Gastroesophageal sphincter (tissue), 4 donors: ENCODE data around the gene BPIFB4. TPM values are rescaled to one million over a fixed set of nuclear protein-coding genes. Genes with fewer than 3 reads are reported as not detected.
"Not testable (repeated sequence)": the region's sequence is repeated elsewhere in the genome, so short reads cannot be mapped to it uniquely, and the experiment has no call there.

ENCODE experiments used
- ATAC-seq: fragments of 150-250 bp; one replicate; pipeline ENCODE4 v1.9.1; 2016; ENCODE audit warnings: mild to moderate bottlenecking, moderate library complexity
- H3K27ac ChIP-seq, 4 donors: fragments of 200-600 bp; sonication (generic) in 3 of 4; 1 replicate in 3 of 4; 2 replicates in 1 of 4; pipeline ENCODE4 v1.5.1; 2016 to 2019
- H3K27me3 ChIP-seq: fragments of 200-600 bp; sonication (generic); one replicate; pipeline ENCODE4 v1.5.1; 2019
- H3K36me3 ChIP-seq, 2 donors: fragments of 200-600 bp; sonication (generic); one replicate each; pipeline ENCODE4 v1.5.1; 2019; ENCODE audit warnings: control low read depth in 1 of 2
- H3K4me1 ChIP-seq, 3 donors: fragments of 200-600 bp; sonication (generic); 1 replicate in 2 of 3; 2 replicates in 1 of 3; pipeline ENCODE4 v1.5.1; 2016 to 2019; ENCODE audit warnings: control low read depth in 2 of 3
- H3K4me3 ChIP-seq, 2 donors: fragments of 200-600 bp; sonication (generic); one replicate each; pipeline ENCODE4 v1.5.1; 2019; ENCODE audit warnings: mild to moderate bottlenecking in 1 of 2, moderate library complexity in 1 of 2
- H3K9me3 ChIP-seq, 3 donors: fragments of 200-600 bp; sonication (generic); one replicate each; pipeline ENCODE4 v1.5.1; 2017 to 2019; ENCODE audit warnings: control low read depth in 2 of 3
- EP300 ChIP-seq: sonication (generic); formaldehyde crosslinking; IDR thresholded peaks from one replicate; pipeline ENCODE4 v1.6.1; 2017; ENCODE audit warnings: antibody characterized with exemption, mild to moderate bottlenecking
- POLR2A ChIP-seq, 2 donors: fragments of 450-650 bp; IDR thresholded peaks; one replicate each; pipeline ENCODE4 v1.6.1; 2017; ENCODE audit warnings: antibody characterized with exemption in 2 of 2, mild to moderate bottlenecking in 2 of 2, moderate library complexity in 1 of 2
- POLR2AphosphoS5 ChIP-seq: sonication (generic); formaldehyde crosslinking; IDR thresholded peaks from one replicate; pipeline ENCODE4 v1.6.1; 2017; ENCODE audit warnings: antibody characterized with exemption
- WGBS, 2 donors: methylation state at CpG; one replicate each; pipeline ENCODE4 v1.1.5; 2018; ENCODE audit warnings: low coverage in 1 of 2; 5-methylcytosine and 5-hydroxymethylcytosine counted together
- total RNA-seq, 4 donors: library from RNA; depleted of rRNA; stranded (reverse); fragments of >200 nt; gene quantifications; one replicate each; pipeline ENCODE4 v1.1.0, GENCODE V29; 2016
- TF ChIP-seq, protein P1 (sequence below), 4 experiments: fragments of 200-600 bp in 2 of 4; fragments of 450-650 bp in 2 of 4; sonication (generic) in 1 of 4; IDR thresholded peaks; one replicate each; pipeline ENCODE4 v1.5.1; 2017 to 2019; ENCODE audit warnings: antibody characterized with exemption in 4 of 4, mild to moderate bottlenecking in 2 of 4, moderate library complexity in 2 of 4

The BPIFB4 gene
- total RNA-seq, 4 donors from 2014 or later, result not detected

DNA sequence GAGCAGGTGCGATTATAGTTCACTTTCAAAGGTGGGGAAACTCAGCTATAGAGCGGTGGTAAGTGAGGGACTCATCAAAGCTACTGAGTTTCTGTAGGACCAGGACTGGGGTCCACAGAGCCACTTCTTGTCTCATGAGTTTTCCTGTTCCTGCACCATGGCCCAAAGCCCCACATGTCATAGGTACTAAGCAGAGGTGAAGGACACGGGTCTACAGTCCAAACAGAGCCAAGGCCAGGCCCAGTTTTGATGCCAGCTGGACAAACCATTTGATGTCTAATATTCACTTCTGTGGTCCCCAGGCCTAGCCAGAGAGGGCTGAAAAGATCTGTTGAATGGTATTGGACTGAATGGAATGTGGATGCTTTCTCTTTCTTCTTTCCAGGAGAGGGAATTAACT lies 37.0 kb upstream of the BPIFB4 start:
- WGBS, 2 donors, result 80 to 83% methylated on average over 1 to 2 of the region's 3 CpGs
- no peak for ATAC-seq

DNA sequence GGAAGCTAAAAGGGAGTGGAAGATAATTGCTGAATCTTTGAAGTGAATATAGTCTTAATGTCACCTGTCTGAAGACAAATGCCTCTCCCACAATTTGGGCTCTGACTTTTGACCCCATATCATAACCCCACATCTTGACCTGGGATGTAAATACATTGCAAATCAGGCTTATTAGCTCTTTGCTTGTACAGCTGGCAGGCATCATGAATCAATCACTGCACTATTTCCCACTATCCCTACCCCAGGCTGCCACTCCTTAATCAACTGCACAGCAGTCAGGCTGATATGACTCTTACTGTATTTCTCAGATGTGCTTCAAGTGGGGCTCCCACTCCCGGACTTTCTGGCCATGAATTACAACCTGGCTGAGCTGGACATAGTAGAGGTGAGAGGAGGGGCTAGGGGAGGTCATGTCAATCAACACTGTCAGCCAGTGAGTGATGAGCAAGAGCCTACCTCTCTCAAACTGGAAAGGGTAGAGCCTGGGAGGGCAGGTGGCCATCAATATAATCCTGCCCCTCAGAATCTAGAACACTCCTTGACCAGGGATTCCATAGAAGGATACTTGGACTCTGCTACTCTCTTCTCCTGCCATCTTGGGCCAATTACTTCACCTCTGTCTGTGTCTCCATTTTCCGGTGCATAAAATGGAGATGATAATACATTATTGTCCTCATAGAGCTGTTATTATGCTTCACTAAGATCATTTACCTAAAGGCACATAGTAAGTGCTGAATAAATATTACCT lies 36.3 kb upstream of the BPIFB4 start:
- Histone ChIP-seq H3K36me3 (no peaks in the 10 kb centered on the region), H3K27me3 (peaks cover 6% of the 10 kb centered on the region), H3K4me1 (no peaks in the 10 kb centered on the region), H3K27ac (no peak overlapping the region), H3K4me3 (no peak overlapping the region), H3K9me3 (peaks cover 0 to 21% (median 0%) of the 10 kb centered on the region in 3 donors)
- no peak for ATAC-seq
- TF ChIP-seq EP300 (no peak), POLR2A (IDR thresholded peaks at IDR 0.05) (no peak), POLR2AphosphoS5 (no peak)
- TF ChIP-seq, protein P1, sequence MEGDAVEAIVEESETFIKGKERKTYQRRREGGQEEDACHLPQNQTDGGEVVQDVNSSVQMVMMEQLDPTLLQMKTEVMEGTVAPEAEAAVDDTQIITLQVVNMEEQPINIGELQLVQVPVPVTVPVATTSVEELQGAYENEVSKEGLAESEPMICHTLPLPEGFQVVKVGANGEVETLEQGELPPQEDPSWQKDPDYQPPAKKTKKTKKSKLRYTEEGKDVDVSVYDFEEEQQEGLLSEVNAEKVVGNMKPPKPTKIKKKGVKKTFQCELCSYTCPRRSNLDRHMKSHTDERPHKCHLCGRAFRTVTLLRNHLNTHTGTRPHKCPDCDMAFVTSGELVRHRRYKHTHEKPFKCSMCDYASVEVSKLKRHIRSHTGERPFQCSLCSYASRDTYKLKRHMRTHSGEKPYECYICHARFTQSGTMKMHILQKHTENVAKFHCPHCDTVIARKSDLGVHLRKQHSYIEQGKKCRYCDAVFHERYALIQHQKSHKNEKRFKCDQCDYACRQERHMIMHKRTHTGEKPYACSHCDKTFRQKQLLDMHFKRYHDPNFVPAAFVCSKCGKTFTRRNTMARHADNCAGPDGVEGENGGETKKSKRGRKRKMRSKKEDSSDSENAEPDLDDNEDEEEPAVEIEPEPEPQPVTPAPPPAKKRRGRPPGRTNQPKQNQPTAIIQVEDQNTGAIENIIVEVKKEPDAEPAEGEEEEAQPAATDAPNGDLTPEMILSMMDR (IDR thresholded peaks at IDR 0.05), result no peak
- 92 to 100% methylated on average over 1 of the region's 2 CpGs for WGBS, 2 donors

More for the DNA sequence above, 37.0 kb upstream of the BPIFB4 start:
- Histone ChIP-seq H3K27ac (no peak overlapping the region), H3K27me3 (peaks cover 6% of the 10 kb centered on the region), H3K4me3 (no peak overlapping the region), H3K36me3 (no peaks in the 10 kb centered on the region), H3K9me3 (peaks cover 0 to 21% (median 0%) of the 10 kb centered on the region in 3 donors), H3K4me1 (no peaks in the 10 kb centered on the region)
- TF ChIP-seq, protein P1 (IDR thresholded peaks at IDR 0.05), result no peak
- TF ChIP-seq POLR2A (IDR thresholded peaks at IDR 0.05) (no peak), EP300 (no peak), POLR2AphosphoS5 (no peak)

DNA sequence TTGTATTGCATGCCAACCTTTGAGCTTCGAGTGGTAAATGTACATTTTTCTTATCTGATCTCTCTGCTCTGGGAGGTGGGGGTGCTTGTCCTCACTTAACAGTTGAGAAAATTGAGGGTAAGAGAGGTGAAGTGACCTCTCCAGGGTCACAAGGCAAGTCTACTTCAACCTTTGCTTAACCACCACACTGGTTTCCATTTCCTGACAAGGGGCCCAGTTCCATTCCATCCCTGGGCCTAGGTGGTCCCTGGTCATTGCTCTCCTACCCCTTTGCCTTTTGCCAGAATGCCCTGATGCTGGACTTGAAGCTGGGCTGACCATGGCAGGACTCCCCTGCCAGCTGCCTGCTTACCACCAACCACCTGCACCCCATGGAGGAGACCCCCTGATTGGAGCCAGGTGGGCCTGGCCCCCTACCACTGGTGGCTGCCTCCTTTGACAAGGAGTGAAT lies 35.7 kb upstream of the BPIFB4 start:
- Histone ChIP-seq H3K36me3 (no peaks in the 10 kb centered on the region), H3K27me3 (peaks cover 6% of the 10 kb centered on the region), H3K4me3 (no peak overlapping the region), H3K4me1 (no peaks in the 10 kb centered on the region), H3K27ac (no peak overlapping the region), H3K9me3 (peaks cover 0 to 21% (median 0%) of the 10 kb centered on the region in 3 donors)
- TF ChIP-seq EP300 (no peak), POLR2A (IDR thresholded peaks at IDR 0.05) (no peak), POLR2AphosphoS5 (no peak)
- TF ChIP-seq, protein P1 (IDR thresholded peaks at IDR 0.05), result no peak
- 33 to 56% methylated on average over 1 of the region's 1 CpG for WGBS, 2 donors
- no peak for ATAC-seq

DNA sequence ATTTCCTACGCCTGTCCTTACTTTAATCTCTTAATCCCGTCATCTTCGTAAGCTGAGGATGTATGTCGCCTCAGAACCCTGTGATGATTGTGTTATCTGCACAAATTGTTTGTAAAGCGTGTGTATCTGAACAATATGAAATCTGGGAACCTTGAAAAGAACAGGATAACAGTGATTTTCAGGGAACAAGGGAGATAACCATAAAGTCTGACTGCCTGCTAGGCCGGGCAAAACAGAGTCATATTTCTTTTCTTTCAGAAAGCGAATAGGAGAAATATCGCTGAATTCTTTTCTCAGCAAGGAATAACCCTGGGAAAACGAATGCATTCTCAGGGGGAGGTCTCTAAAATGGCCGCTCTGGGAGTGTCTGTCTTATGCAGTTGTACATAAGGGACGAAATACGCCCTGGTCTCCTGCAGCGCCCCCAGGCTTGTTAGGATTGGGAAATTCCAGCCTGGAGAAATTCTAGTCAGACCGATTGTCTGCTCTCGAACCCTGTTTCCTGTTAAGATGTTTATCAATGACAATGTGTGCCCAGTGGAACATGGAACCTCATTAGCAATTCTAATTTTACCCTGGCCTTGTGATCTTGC lies 34.2 kb upstream of the BPIFB4 start:
- H3K4me3 ChIP-seq, H3K27me3 ChIP-seq, H3K36me3 ChIP-seq, H3K4me1 ChIP-seq, ATAC-seq, H3K27ac ChIP-seq: not testable (repeated sequence)
- WGBS, 2 donors, result 76 to 86% methylated on average over 11 to 15 of the region's 15 CpGs
- peaks cover 0 to 21% (median 0%) of the 10 kb centered on the region in 3 donors for H3K9me3 ChIP-seq

DNA sequence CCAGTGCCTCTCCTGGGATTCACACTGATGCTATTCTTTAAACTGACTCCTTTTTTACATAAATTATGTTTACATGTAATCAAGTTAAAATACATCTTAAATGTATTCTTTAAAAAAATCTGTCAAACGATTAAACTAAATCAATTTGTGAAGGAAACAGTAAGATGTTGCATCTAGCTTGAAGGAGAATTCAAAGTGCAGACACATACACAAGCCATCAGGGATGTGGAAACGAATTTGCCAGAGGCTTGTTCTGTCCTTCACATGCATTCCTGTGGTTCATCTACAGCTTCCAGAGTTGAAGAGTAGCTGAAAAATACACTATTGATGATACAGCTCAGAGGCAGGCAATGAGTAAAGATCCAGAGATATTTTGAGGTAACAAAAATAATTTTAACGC lies 33.0 kb upstream of the BPIFB4 start:
- ATAC-seq, result no peak
- 81 to 90% methylated on average over 3 of the region's 3 CpGs for WGBS, 2 donors
- no peak overlapping the region for H3K27ac ChIP-seq
- no peak for TF ChIP-seq POLR2AphosphoS5
- peaks cover 0 to 21% (median 0%) of the 10 kb centered on the region in 3 donors for H3K9me3 ChIP-seq
- no peaks in the 10 kb centered on the region for H3K36me3 ChIP-seq
- no peak overlapping the region for H3K4me3 ChIP-seq
- H3K27me3 ChIP-seq, result peaks cover 6% of the 10 kb centered on the region
- H3K4me1 ChIP-seq, result no peaks in the 10 kb centered on the region

DNA sequence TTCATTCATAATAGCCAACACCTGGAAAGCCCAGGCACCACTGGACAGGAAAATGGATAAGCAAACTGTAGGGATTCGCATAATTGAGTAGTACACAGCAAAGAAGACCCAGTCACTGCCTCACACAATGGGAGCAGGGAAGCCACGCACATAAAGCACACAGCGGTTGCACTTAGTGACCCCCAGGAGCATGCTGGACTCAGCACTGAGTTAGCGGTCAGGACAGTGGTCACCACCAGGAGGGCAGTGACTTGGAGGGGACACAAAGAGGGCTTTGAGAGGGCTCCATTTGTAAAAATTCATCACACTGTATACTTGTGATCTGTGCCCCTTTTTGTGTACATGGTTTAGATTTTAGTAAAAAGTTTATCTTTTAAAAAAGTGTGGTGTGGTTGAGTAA lies 28.1 kb upstream of the BPIFB4 start:
- TF ChIP-seq, protein P1 (IDR thresholded peaks at IDR 0.05), result no peak
- TF ChIP-seq POLR2AphosphoS5 (no peak), EP300 (no peak), POLR2A (IDR thresholded peaks at IDR 0.05) (no peak)
- Histone ChIP-seq H3K36me3 (no peaks in the 10 kb centered on the region), H3K4me3 (no peak overlapping the region), H3K27ac (no peak overlapping the region), H3K4me1 (no peaks in the 10 kb centered on the region), H3K27me3 (peaks cover 16% of the 10 kb centered on the region), H3K9me3 (no peaks in the 10 kb centered on the region)
- ATAC-seq, result no peak
- 34 to 51% methylated on average over 3 of the region's 4 CpGs for WGBS, 2 donors
